Neural cell (in vitro differentiated cells): Measurements from ENCODE around the gene MRPL58. TPM values are rescaled to one million over a fixed set of nuclear protein-coding genes. Genes with fewer than 3 reads are reported as not detected.

Source experiments
- H2AFZ ChIP-seq: fragments of 200-600, 300-800 bp; sonication (generic), shearing (Covaris generic); 2 replicates; pipeline ENCODE4 v1.6.0; 2014; ENCODE audit warnings: low read depth, mild to moderate bottlenecking, antibody characterized with exemption, low read length, moderate library complexity
- H3F3A ChIP-seq: fragments of 200-600 bp; shearing (Covaris generic); 2 replicates; pipeline ENCODE4 v1.6.1; 2016; ENCODE audit warnings: mild to moderate bottlenecking, moderate library complexity, mixed read lengths, antibody characterized with exemption, low read length; ENCODE audit not compliant: insufficient read depth, poor library complexity, severe bottlenecking
- H3K27ac ChIP-seq: fragments of 200-600, 300-800 bp; sonication (generic), shearing (Covaris generic); 2 replicates; pipeline ENCODE4 v1.5.1; 2014; ENCODE audit warnings: mild to moderate bottlenecking, low read length, moderate library complexity
- H3K27me3 ChIP-seq: fragments of 300-800, 200-600 bp; sonication (generic), shearing (Covaris generic); 2 replicates; pipeline ENCODE4 v1.6.0; 2014; ENCODE audit warnings: mild to moderate bottlenecking, low read depth, low read length, moderate library complexity; ENCODE audit not compliant: insufficient read depth
- H3K36me3 ChIP-seq: fragments of 300-800, 200-600 bp; sonication (generic), shearing (Covaris generic); 2 replicates; pipeline ENCODE4 v1.5.1; 2014; ENCODE audit warnings: mild to moderate bottlenecking, antibody characterized with exemption, low read length, moderate library complexity; ENCODE audit not compliant: insufficient read depth
- H3K4me2 ChIP-seq: fragments of 300-800, 200-600 bp; sonication (generic), shearing (Covaris generic); 2 replicates; pipeline ENCODE4 v1.6.0; 2014; ENCODE audit warnings: mild to moderate bottlenecking, low read length
- H3K4me3 ChIP-seq: fragments of 300-800, 200-600 bp; sonication (generic), shearing (Covaris generic); 2 replicates; pipeline ENCODE4 v1.5.1; 2014; ENCODE audit warnings: mild to moderate bottlenecking, low read length, moderate library complexity
- H3K79me2 ChIP-seq: fragments of 200-600 bp; shearing (Covaris generic); replicated peaks from 2 replicates; pipeline ENCODE4 v1.6.0; 2014; ENCODE audit warnings: mild to moderate bottlenecking, low read length, moderate library complexity; ENCODE audit not compliant: insufficient read depth
- H3K9ac ChIP-seq: fragments of 300-800, 200-600 bp; sonication (generic), shearing (Covaris generic); 2 replicates; pipeline ENCODE4 v1.6.1; 2016; ENCODE audit warnings: mild to moderate bottlenecking, low read length, mixed read lengths
- H3K9me2 ChIP-seq: fragments of 200-600 bp; shearing (Covaris generic); 2 replicates; pipeline ENCODE4 v1.6.1; 2016; ENCODE audit warnings: mild to moderate bottlenecking, low read length, mixed read lengths; ENCODE audit not compliant: insufficient read depth
- H3K9me3 ChIP-seq: fragments of 200-600, 300-800 bp; sonication (generic), shearing (Covaris generic); 2 replicates; pipeline ENCODE4 v1.6.1; 2016; ENCODE audit warnings: mild to moderate bottlenecking, mixed run types, low read length, moderate library complexity, mixed read lengths
- H4K20me1 ChIP-seq: fragments of 200-600 bp; shearing (Covaris generic); 2 replicates; pipeline ENCODE4 v1.6.1; 2016; ENCODE audit warnings: mild to moderate bottlenecking, mixed run types; ENCODE audit not compliant: insufficient read depth
- EP300 ChIP-seq: fragments of 450-650 bp; conservative IDR thresholded peaks from 2 replicates; pipeline ENCODE4 v1.6.1; 2014; ENCODE audit warnings: antibody characterized with exemption, mild to moderate bottlenecking, moderate library complexity; ENCODE audit not compliant: poor library complexity, severe bottlenecking
- EZH2 ChIP-seq: fragments of 200-600, 300-800 bp; shearing (Covaris generic), sonication (generic); IDR thresholded peaks from 2 replicates; pipeline ENCODE4 v1.6.1; 2014; ENCODE audit warnings: antibody characterized with exemption, low read length, borderline replicate concordance, mild to moderate bottlenecking; ENCODE audit not compliant: insufficient read depth, poor library complexity, severe bottlenecking
- MXI1 ChIP-seq: fragments of 450-650 bp; conservative IDR thresholded peaks from 2 replicates; pipeline ENCODE4 v1.6.1; 2014; ENCODE audit warnings: antibody characterized with exemption, mild to moderate bottlenecking; ENCODE audit not compliant: poor library complexity, severe bottlenecking
- POLR2AphosphoS5 ChIP-seq: IDR thresholded peaks from 2 replicates; pipeline ENCODE4 v1.6.1; 2012
- RAD21 ChIP-seq: fragments of 450-650 bp; conservative IDR thresholded peaks from 2 replicates; pipeline ENCODE4 v1.6.1; 2014; ENCODE audit warnings: antibody characterized with exemption, mild to moderate bottlenecking, moderate library complexity
- REST ChIP-seq: IDR thresholded peaks from 2 replicates; pipeline ENCODE4 v1.6.1; 2012; ENCODE audit warnings: borderline replicate concordance
- SMC3 ChIP-seq: fragments of 450-650 bp; conservative IDR thresholded peaks from 2 replicates; pipeline ENCODE4 v1.6.1; 2014; ENCODE audit warnings: antibody characterized with exemption, mild to moderate bottlenecking, moderate library complexity; ENCODE audit not compliant: poor library complexity
- TAF1 ChIP-seq: IDR thresholded peaks from 2 replicates; pipeline ENCODE4 v1.6.1; 2012; ENCODE audit warnings: low read depth
- polyA plus RNA-seq: library from polyadenylated mRNA; depleted of rRNA; stranded (reverse); fragments of >200 nt; gene quantifications from 2 replicates; pipeline ENCODE4 v1.2.3, GENCODE V29; 2014
- TF ChIP-seq, protein P1 (sequence below): fragments of 450-650 bp; IDR thresholded peaks from 2 replicates; pipeline ENCODE4 v1.5.1; 2014; ENCODE audit warnings: antibody characterized with exemption, mild to moderate bottlenecking, moderate library complexity; ENCODE audit not compliant: poor library complexity, severe bottlenecking

The MRPL58 gene
- polyA plus RNA-seq, 1 donor from 2014 or later, result 47.4 TPM

DNA sequence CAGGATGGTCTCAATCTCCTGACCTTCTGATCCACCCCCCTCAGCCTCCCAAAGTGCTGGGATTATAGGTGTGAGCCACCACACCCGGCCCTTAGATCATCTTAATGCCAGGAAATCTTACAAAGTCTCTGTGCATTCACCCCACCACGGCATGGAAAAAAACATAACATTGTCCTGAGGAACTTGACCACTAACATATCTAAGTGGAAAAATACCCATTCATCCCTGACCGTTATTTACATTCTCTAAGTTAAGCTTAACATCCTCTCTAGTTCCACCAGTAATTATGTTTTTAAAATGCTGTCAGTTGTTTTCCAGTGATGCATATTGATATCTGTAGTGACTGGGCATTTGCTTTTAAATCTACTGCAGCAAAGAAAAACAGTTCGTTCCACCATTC lies 36.5 kb upstream of the MRPL58 start:
- Histone ChIP-seq H3K27me3 (peaks cover 8% of the 10 kb centered on the region), H3K36me3 (no peaks in the 10 kb centered on the region), H3K4me2 (no peak overlapping the region), H3F3A (no peaks in the 10 kb centered on the region), H3K4me3 (no peak overlapping the region), H3K79me2 (peaks cover 5% of the 10 kb centered on the region), H3K9me3 (no peaks in the 10 kb centered on the region), H3K9ac (no peak overlapping the region), H3K9me2 (no peaks in the 10 kb centered on the region), H3K27ac (no peak overlapping the region), H4K20me1 (no peaks in the 10 kb centered on the region), H2AFZ (no peak overlapping the region)
- TF ChIP-seq EP300 (no peak), POLR2AphosphoS5 (no peak), REST (no peak), TAF1 (no peak), SMC3 (no peak), MXI1 (no peak), EZH2 (no peak), RAD21 (no peak)
- TF ChIP-seq, protein P1, sequence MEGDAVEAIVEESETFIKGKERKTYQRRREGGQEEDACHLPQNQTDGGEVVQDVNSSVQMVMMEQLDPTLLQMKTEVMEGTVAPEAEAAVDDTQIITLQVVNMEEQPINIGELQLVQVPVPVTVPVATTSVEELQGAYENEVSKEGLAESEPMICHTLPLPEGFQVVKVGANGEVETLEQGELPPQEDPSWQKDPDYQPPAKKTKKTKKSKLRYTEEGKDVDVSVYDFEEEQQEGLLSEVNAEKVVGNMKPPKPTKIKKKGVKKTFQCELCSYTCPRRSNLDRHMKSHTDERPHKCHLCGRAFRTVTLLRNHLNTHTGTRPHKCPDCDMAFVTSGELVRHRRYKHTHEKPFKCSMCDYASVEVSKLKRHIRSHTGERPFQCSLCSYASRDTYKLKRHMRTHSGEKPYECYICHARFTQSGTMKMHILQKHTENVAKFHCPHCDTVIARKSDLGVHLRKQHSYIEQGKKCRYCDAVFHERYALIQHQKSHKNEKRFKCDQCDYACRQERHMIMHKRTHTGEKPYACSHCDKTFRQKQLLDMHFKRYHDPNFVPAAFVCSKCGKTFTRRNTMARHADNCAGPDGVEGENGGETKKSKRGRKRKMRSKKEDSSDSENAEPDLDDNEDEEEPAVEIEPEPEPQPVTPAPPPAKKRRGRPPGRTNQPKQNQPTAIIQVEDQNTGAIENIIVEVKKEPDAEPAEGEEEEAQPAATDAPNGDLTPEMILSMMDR, result no peak

DNA sequence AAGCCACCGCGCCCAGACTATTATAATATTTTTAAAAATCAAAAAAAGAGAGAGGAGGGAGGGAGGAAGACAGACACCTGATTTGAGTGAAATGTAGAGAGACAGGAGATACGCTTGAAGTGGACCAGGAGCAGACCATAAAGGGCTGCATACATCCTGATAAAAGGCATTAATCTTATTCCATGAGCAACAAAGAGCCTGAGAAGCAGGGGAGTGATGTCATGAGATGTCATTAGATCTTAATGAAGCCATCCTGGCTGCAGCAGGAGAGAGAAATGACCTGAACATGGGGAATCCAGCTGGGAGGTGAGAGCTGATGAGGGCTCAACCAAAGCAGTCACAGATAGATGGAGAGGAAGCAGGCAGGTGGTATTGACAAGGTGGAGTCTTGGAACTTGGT lies 34.7 kb upstream of the MRPL58 start:
- no peaks in the 10 kb centered on the region for H4K20me1 ChIP-seq
- no peak overlapping the region for H3K9ac ChIP-seq
- no peak overlapping the region for H2AFZ ChIP-seq
- no peaks in the 10 kb centered on the region for H3K79me2 ChIP-seq
- no peak overlapping the region for H3K27ac ChIP-seq
- TF ChIP-seq REST, result no peak
- no peak for TF ChIP-seq MXI1
- no peak for TF ChIP-seq EZH2
- no peak for TF ChIP-seq SMC3
- no peak for TF ChIP-seq EP300
- TF ChIP-seq, protein P1, result no peak
- no peaks in the 10 kb centered on the region for H3K9me3 ChIP-seq
- H3K9me2 ChIP-seq, result no peaks in the 10 kb centered on the region
- no peak overlapping the region for H3K4me2 ChIP-seq
- H3F3A ChIP-seq, result no peaks in the 10 kb centered on the region
- no peak overlapping the region for H3K4me3 ChIP-seq
- peaks cover 7% of the 10 kb centered on the region for H3K27me3 ChIP-seq
- H3K36me3 ChIP-seq, result no peaks in the 10 kb centered on the region
